Mesendoderm (in vitro differentiated cells): ENCODE measurements around the gene SLCO1B1.
"Not testable (repeated sequence)": the region's sequence is repeated elsewhere in the genome, so short reads cannot be mapped to it uniquely, and the experiment has no call there.

Source experiments
- DNase-seq: peaks from one replicate; pipeline ENCODE4 v3.0.0; 2013
- H2AK5ac ChIP-seq: 2 replicates; pipeline ENCODE4 v1.6.1; 2013; ENCODE audit warnings: low read length, inconsistent platforms
- H2BK120ac ChIP-seq: 2 replicates; pipeline ENCODE4 v1.6.1; 2013; ENCODE audit warnings: low read depth, mild to moderate bottlenecking, low read length, moderate library complexity, mixed read lengths
- H2BK15ac ChIP-seq: replicated peaks from 2 replicates; pipeline ENCODE4 v1.6.1; 2013; ENCODE audit warnings: low read depth, mild to moderate bottlenecking, moderate library complexity
- H2BK5ac ChIP-seq: 2 replicates; pipeline ENCODE4 v1.6.1; 2013; ENCODE audit warnings: low read length, inconsistent platforms
- H3K18ac ChIP-seq: 2 replicates; pipeline ENCODE4 v1.6.1; 2013; ENCODE audit warnings: mild to moderate bottlenecking, low read length, mixed read lengths
- H3K23ac ChIP-seq: one replicate; pipeline ENCODE4 v1.6.1; 2013; ENCODE audit warnings: low read length
- H3K27ac ChIP-seq: 2 replicates; pipeline ENCODE4 v1.5.1; 2013; ENCODE audit warnings: low read depth, mild to moderate bottlenecking, inconsistent platforms, low read length, moderate library complexity
- H3K27me3 ChIP-seq: 2 replicates; pipeline ENCODE4 v1.6.1; 2013; ENCODE audit warnings: low read length, control low read depth, mild to moderate bottlenecking, inconsistent platforms; ENCODE audit not compliant: insufficient read depth, poor library complexity
- H3K36me3 ChIP-seq: 2 replicates; pipeline ENCODE4 v1.6.1; 2013; ENCODE audit warnings: low read length, inconsistent platforms; ENCODE audit not compliant: control insufficient read depth, insufficient read depth
- H3K4ac ChIP-seq: one replicate; pipeline ENCODE4 v1.6.1; 2013; ENCODE audit warnings: low read depth, mild to moderate bottlenecking, low read length, moderate library complexity
- H3K4me1 ChIP-seq: 2 replicates; pipeline ENCODE4 v1.6.1; 2013; ENCODE audit warnings: low read depth, low read length, inconsistent platforms; ENCODE audit not compliant: control insufficient read depth
- H3K4me2 ChIP-seq: 2 replicates; pipeline ENCODE4 v1.6.1; 2013; ENCODE audit warnings: low read length
- H3K4me3 ChIP-seq: 2 replicates; pipeline ENCODE4 v1.5.1; 2013; ENCODE audit warnings: mild to moderate bottlenecking, low read length
- H3K56ac ChIP-seq: one replicate; pipeline ENCODE4 v1.6.1; 2013; ENCODE audit warnings: low read length
- H3K79me1 ChIP-seq: 2 replicates; pipeline ENCODE4 v1.6.1; 2013; ENCODE audit warnings: low read length, inconsistent platforms
- H3K79me2 ChIP-seq: 2 replicates; pipeline ENCODE4 v1.6.1; 2013; ENCODE audit warnings: mild to moderate bottlenecking, low read length; ENCODE audit not compliant: control insufficient read depth, insufficient read depth
- H3K9ac ChIP-seq: 2 replicates; pipeline ENCODE4 v1.6.1; 2013; ENCODE audit warnings: low read length, inconsistent platforms
- H4K5ac ChIP-seq: one replicate; pipeline ENCODE4 v1.6.1; 2013; ENCODE audit warnings: low read length
- H4K8ac ChIP-seq: one replicate; pipeline ENCODE4 v1.6.1; 2013; ENCODE audit warnings: low read depth, mild to moderate bottlenecking, control low read depth, low read length, moderate library complexity
- WGBS: extraction: QIAGEN DNeasy Blood & Tissue Kit; methylation state at CpG from one replicate; pipeline ENCODE4 v1.1.7; 2013; ENCODE audit warnings: low lambda C conversion rate, missing lambda C conversion rate; ENCODE audit not compliant: insufficient coverage; ENCODE audit errors: extremely low coverage; 5-methylcytosine and 5-hydroxymethylcytosine counted together

Gene SLCO1B1

GRCh38 chr12:21118760-21119159 lies 12.2 kb upstream of the SLCO1B1 start:
- Histone ChIP-seq H2AK5ac (no peak overlapping the region), H3K4me2 (no peak overlapping the region), H3K9ac (no peak overlapping the region), H3K79me2 (no peaks in the 10 kb centered on the region), H3K4me1 (no peaks in the 10 kb centered on the region), H4K8ac (no peak overlapping the region), H3K27me3 (no peaks in the 10 kb centered on the region), H3K79me1 (no peaks in the 10 kb centered on the region), H2BK5ac (no peak overlapping the region), H3K4me3 (no peak overlapping the region), H3K56ac (no peak overlapping the region), H2BK15ac (no peak overlapping the region), H2BK120ac (no peak overlapping the region), H3K27ac (no peak overlapping the region), H3K18ac (no peak overlapping the region), H3K36me3 (no peaks in the 10 kb centered on the region), H3K4ac (no peak overlapping the region), H4K5ac (no peak overlapping the region), H3K23ac (no peak overlapping the region)
- no CpG with 5 or more reads among the region's 1 CpG for WGBS
- DNase-seq: no peak

GRCh38 chr12:21129351-21129750 lies 1.6 kb upstream of the SLCO1B1 start:
- Histone ChIP-seq H4K5ac (no peak overlapping the region), H3K56ac (no peak overlapping the region), H3K79me1 (no peaks in the 10 kb centered on the region), H4K8ac (no peak overlapping the region), H3K4me2 (no peak overlapping the region), H2AK5ac (no peak overlapping the region), H3K9ac (no peak overlapping the region), H2BK5ac (no peak overlapping the region), H3K4me3 (no peak overlapping the region), H3K4me1 (no peaks in the 10 kb centered on the region), H3K4ac (no peak overlapping the region), H2BK120ac (no peak overlapping the region), H3K27ac (no peak overlapping the region), H3K79me2 (no peaks in the 10 kb centered on the region), H3K23ac (no peak overlapping the region), H3K18ac (no peak overlapping the region), H3K27me3 (no peaks in the 10 kb centered on the region), H2BK15ac (no peak overlapping the region), H3K36me3 (no peaks in the 10 kb centered on the region)
- no CpG with 5 or more reads among the region's 3 CpGs for whole genome bisulfite sequencing
- DNase-seq: no peak

DNA sequence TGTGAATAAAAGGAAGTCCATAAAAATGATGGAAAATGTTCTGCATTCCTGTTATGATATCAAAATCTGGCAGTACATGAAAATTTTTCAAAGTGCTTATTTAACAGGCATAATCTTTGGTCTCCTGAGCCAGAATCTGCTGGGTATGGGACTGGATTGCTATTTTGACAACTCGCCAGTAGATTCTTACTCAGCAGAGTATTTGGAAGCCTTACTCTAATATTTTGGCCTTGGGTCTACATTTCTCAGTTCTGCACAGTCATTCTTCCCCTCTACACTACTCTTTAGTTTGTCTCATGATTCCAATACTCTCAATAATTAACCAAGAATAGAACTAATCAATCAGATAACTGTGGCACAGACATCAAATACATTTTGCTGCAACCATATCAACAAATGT lies 1.1 kb upstream of the SLCO1B1 start:
- H4K8ac ChIP-seq: no peak overlapping the region
- H3K23ac ChIP-seq: no peak overlapping the region
- H2BK5ac ChIP-seq: no peak overlapping the region
- no peak overlapping the region for H3K4me3 ChIP-seq
- no peaks in the 10 kb centered on the region for H3K36me3 ChIP-seq
- no peaks in the 10 kb centered on the region for H3K79me1 ChIP-seq
- H3K27me3 ChIP-seq: no peaks in the 10 kb centered on the region
- H4K5ac ChIP-seq: no peak overlapping the region
- no CpG with 5 or more reads among the region's 1 CpG for WGBS
- H3K79me2 ChIP-seq: no peaks in the 10 kb centered on the region
- no peak overlapping the region for H3K18ac ChIP-seq
- H3K4me2 ChIP-seq: no peak overlapping the region
- H3K56ac ChIP-seq: no peak overlapping the region
- H3K27ac ChIP-seq: no peak overlapping the region
- no peak overlapping the region for H2BK120ac ChIP-seq
- no peak for DNase-seq
- no peak overlapping the region for H3K9ac ChIP-seq
- H3K4me1 ChIP-seq: no peaks in the 10 kb centered on the region
- H3K4ac ChIP-seq: no peak overlapping the region
- no peak overlapping the region for H2BK15ac ChIP-seq
- no peak overlapping the region for H2AK5ac ChIP-seq

GRCh38 chr12:21137318-21137999 lies 6.5 kb downstream of the SLCO1B1 start:
- H3K27ac ChIP-seq, H4K8ac ChIP-seq, H3K4me1 ChIP-seq, H3K23ac ChIP-seq, H2AK5ac ChIP-seq, H3K79me2 ChIP-seq, H2BK120ac ChIP-seq, H3K9ac ChIP-seq, H3K36me3 ChIP-seq, H3K18ac ChIP-seq, H2BK5ac ChIP-seq, H4K5ac ChIP-seq, H2BK15ac ChIP-seq, H3K27me3 ChIP-seq, H3K4ac ChIP-seq, DNase-seq, H3K4me3 ChIP-seq, H3K79me1 ChIP-seq, H3K56ac ChIP-seq, H3K4me2 ChIP-seq: not testable (repeated sequence)
- no CpG with 5 or more reads among the region's 14 CpGs for WGBS

DNA sequence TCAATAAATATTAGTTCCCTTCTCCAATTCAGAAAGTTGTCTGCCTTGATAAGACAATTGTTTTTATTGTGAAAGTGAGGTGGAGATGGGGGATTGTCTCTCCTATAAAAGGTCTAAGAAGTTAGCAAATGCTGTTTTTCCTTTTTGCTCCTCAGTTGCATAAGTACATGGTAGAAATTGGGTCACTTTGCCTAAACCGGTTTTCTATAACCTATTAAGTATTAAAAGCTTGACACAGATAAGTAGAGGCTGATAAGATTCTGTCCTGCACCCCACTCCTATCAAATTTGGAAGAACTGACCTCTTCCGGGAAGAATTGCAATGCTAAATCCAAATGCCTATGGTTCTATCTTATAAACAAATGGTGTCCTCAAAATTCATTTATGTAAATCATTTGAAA lies 7.0 kb downstream of the SLCO1B1 start:
- no peak overlapping the region for H3K56ac ChIP-seq
- no peak overlapping the region for H3K23ac ChIP-seq
- H2BK5ac ChIP-seq: no peak overlapping the region
- no peak overlapping the region for H2BK120ac ChIP-seq
- no peak overlapping the region for H3K18ac ChIP-seq
- no peak overlapping the region for H4K5ac ChIP-seq
- H3K27ac ChIP-seq: no peak overlapping the region
- H3K4me3 ChIP-seq: no peak overlapping the region
- DNase-seq: no peak
- H2BK15ac ChIP-seq: no peak overlapping the region
- no peaks in the 10 kb centered on the region for H3K79me1 ChIP-seq
- H3K4ac ChIP-seq: no peak overlapping the region
- no peak overlapping the region for H2AK5ac ChIP-seq
- no CpG with 5 or more reads among the region's 2 CpGs for WGBS
- H3K79me2 ChIP-seq: no peaks in the 10 kb centered on the region
- H4K8ac ChIP-seq: no peak overlapping the region
- no peaks in the 10 kb centered on the region for H3K4me1 ChIP-seq
- no peaks in the 10 kb centered on the region for H3K36me3 ChIP-seq
- no peak overlapping the region for H3K4me2 ChIP-seq
- no peaks in the 10 kb centered on the region for H3K27me3 ChIP-seq
- no peak overlapping the region for H3K9ac ChIP-seq

GRCh38 chr12:21144309-21144708 lies 13.3 kb downstream of the SLCO1B1 start:
- no peaks in the 10 kb centered on the region for H3K36me3 ChIP-seq
- H3K4me3 ChIP-seq: no peak overlapping the region
- no peak overlapping the region for H3K56ac ChIP-seq
- no peak overlapping the region for H2BK15ac ChIP-seq
- H4K5ac ChIP-seq: no peak overlapping the region
- H2AK5ac ChIP-seq: no peak overlapping the region
- no peaks in the 10 kb centered on the region for H3K27me3 ChIP-seq
- H3K23ac ChIP-seq: no peak overlapping the region
- no peak overlapping the region for H2BK5ac ChIP-seq
- no peaks in the 10 kb centered on the region for H3K79me1 ChIP-seq
- no peak overlapping the region for H3K9ac ChIP-seq
- no peak overlapping the region for H2BK120ac ChIP-seq
- H3K4me2 ChIP-seq: no peak overlapping the region
- DNase-seq: no peak
- no peak overlapping the region for H3K27ac ChIP-seq
- no peaks in the 10 kb centered on the region for H3K79me2 ChIP-seq
- H3K4me1 ChIP-seq: no peaks in the 10 kb centered on the region
- H3K18ac ChIP-seq: no peak overlapping the region
- H4K8ac ChIP-seq: no peak overlapping the region
- H3K4ac ChIP-seq: no peak overlapping the region
